NCI-H2107 (cell line): Measurements from ENCODE around the gene ADGRD1.

Source experiments
- DNase-seq: peaks from one replicate; lab custom pipeline; 2025; lab: John Stamatoyannopoulos, UW

Gene ADGRD1

DNA sequence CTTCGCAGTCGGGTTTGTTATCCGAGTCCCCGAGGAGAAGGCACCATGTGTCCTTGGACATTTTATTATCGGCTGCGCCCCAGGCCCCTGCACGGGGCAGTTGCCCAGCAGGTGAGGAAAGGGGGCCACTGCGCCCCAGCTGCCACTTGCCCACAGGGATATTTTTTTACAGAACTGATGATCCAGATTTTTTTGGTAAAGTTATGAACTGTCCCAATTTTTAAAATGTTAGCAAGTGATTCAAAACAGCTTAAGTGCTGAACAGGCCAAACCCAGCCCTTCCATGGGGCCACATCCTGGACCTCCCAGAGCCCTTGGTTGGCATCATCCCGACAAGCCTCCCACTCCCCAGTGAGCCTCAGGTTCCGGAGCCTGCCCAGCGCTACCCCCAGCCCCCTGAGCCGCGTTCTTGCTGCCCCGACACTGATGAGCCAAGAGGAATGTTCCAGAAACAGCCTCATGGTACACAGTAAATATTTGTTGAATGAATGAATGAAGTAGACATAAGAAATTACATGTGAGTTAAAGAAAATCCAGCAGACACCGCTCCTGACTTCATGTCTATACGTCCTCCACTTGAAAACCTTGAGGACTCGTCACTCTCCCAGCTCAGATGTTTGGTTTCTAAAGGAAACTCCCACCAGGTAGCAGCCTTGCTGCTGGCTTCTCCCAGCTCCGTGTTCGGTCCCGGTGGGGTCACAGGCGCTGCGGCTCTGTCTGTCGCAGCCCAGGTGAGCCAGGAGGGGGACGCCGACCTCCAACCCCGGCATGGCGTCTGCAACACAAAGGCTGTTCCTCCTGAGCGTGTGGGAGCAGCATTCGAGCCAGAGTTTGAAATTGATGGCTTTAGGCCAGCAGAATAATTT is 88.5 kb downstream of the ADGRD1 start:
- no peak for DNase-seq

DNA sequence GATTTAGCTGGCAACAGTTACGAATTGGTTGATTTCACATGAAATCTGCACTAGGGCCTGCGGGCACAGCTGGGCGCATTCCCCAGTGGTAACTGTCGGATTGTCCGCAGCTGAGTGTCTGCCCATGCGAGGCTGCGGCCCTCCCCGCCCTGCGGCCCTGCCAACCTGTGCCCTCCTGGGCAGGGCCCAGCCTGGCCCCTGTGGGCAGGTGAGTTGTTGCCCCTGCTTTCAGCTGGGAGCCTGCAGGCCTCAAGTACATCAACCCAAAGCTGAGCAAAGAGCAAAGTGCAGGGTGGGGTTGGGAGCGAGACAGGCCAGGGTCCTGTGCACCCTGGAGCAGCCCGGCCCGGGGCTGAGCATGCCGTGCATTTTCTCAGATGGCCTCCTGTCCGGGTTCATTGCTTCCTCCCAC is 89.1 kb downstream of the ADGRD1 start:
- DNase-seq: no peak

DNA sequence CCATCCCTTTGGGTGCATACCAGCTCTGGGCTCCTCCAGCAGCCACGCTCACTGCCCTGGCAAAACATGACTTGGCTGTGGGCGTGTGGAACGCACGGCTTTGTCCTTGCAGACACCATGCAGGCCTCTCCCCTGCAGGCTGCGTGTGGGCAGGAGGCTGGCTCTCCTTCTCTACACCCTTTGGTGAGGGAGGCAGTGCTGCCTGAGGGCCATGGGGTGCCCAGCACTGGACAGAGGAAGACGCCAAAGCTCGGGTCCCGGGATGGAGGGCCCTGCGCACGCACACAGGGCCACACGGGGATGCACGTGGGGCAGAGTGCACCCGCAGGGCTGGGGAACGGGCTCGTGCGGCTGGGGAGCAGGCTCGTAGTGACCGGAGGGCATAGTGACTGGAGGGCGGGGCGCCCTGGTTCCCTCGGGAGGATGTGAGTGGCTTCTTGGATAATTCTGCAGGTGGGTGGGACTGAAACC is 89.7 kb downstream of the ADGRD1 start:
- DNase-seq: no peak

DNA sequence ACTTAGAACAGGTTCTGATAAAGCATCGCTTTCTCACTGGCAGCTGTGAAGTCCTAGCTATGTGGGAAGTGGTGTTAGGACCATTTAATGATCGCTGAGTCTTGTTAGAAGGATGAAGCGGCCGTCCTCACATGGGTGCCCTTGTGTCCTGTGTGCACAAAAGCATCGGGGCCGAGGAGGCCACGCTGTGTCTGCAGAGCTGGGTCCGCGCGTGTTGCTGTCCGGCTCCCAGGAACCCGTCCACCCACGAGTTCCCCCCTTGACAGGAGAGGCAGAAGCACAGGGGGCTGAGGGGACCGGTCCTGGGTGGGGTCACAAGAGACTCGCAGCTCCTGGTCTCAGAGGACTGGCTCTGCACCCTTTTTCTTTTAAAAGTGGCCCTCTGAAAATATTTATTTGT is 90.4 kb downstream of the ADGRD1 start:
- no peak for DNase-seq

DNA sequence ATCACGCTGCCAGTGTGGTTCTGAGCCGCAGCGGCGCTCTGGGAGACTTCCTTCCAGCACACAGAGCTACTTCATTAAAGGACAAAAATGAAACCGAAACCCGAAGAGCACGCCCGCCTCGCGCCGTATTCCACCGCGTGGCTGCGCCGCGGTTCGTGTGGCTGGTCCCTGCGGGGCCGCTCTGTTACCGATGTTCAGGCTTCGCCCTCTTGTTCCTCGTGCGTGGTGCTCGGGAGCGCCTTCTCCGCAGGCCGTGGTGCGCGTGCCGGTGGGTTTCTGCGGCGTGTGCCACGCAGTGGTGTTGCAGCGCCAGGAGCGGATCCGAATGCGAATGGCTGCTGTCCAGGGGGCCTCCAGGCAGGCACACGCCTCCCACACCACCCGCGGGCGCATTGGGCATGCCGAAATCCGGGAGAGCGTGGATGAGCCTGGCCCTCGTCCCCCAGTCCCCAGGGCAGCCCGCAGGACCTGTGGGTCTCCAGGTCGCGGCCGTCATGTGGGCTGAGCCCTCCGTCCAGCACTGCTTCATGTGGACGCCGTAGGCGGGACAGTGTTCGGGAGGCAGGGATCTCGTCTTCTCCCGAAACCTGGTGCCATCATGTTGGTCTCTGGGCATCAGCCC is 91.2 kb downstream of the ADGRD1 start:
- no peak for DNase-seq

DNA sequence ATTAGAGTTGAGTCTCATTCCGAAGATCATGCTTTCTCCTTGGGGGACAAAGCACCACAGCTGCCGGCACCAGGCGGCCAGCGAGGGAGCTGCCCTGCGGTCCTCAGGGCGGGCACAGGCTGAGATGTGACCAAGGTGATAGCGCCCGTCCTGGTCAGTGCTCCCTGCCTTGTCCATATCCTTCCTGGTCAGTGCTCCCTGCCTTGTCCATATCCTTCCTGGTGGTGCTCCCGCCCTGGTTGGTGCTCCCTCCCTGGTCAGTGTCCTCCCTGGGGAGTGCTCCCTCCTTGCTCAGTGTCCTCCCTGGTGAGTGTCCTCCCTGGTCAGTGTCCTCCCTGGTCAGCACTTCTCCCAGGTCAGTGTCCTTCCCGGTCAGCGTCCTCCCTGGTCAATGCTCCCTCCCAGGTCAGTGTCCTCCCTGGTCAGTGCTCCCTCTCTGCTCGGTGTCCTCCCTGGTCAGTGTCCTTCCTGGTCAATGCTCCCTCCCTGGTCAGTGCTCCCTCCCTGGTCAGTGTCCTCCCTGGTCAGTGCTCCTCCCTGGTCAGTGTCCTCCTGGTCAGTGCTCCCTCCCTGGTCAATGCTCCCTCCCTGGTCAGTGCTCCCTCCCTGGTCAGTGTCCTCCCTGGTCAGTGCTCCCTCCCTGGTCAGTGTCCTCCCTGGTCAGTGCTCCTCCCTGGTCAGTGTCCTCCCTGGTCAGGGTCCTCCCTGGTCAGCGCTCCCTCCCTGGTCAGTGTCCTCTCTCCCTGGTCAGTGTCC is 92.2 kb downstream of the ADGRD1 start:
- no peak for DNase-seq

DNA sequence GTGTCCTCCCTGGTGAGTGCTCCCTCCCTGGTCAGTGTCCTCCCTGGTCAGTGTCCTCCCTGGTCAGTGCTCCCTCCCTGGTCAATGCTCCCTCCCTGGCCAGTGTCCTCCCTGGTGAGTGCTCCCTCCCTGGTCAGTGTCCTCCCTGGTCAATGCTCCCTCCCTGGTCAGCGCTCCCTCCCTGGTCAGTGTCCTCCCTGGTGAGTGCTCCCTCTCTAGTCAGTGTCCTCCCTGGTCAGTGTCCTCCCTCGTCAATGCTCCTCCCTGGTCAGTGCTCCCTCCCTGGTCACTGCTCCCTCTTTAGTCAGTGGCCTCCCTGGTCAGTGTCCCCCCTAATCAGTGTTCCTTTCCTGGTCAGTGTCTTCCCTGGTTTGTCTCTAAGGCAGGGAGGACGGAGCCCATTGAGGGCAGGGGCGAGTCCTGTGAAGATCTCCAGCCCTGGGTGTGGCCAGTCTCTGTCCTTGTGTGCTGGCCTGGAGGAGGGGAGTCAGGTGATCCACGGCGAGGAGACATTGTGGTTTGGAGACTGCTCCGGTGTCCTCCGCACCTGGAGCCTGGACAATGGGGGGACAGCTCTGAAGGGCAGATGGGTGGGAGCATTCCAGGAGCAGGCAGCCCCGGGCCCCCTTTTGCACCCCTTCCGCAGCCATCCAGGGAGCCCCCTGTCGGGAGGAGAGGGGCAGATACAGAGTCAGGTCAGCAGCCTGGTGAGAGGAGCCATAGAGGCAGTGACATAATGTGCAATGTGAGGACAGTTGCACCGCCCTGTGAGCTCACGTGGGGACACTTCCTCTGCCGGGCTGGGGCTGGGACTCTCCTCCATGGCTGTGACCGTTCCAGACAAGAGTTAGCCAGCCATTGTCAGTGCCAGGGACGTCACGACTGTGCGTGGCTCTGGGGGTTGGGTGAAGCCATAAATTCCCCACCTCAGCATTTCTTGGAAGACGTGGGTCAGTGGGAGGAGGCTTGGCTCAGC is 93.4 kb downstream of the ADGRD1 start:
- no peak for DNase-seq

DNA sequence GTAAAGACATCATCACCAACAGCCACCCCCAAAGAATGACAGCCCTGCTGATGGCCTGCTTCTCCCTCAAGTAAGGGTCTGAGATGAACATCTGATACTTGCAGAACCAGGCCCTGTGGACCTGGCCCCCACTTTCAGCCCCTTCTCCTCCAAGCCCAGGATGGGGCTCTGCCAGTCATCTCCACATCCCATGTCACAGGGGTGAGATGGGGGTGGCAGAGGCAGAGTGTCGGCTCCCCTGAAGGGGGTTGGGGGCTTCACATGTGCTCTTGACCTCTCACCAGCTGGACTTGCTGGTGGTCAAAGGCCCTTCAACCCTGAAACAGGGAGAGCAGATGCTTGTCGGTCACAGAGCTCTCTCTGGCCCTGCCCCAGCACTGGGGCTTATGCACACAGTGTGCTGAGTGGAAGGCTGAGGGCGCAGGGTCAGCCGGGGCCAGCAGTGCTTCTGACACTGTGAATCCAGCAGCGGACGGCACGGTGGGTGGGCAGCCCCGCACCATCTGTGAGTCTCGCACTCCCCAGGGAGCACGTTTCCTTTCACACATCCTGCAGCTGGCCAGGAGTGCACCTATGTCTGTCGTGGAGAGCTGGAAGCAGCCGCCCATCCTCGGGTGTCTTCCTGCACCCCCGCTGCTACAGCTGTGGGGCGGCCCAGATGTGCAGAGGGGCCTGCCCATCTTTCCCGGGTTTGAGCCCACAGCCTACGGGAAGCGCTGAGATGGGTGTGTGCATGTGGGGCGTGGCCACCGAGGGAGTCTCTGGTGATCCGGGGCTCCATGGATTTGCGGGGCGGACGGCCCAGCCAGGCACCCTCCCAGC is 94.3 kb downstream of the ADGRD1 start:
- no peak for DNase-seq

DNA sequence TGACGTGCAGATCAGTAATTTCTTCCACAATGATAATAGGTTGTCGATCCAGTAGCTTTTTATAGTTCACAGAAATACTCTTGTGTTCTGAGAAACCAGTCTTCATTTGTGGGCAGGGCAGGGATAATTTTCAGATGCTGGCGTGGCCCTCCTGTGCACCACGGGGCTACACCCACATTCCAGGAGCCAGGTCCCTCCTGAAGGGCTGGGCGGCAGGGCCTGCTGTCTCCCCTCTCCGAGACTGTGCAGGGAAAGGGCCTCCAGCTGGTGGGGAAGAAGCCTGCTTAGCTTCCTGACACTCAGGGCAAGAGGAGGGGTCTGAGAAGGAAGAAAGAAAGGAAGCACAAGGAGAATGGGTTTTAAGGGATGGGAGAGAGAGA is 94.9 kb downstream of the ADGRD1 start:
- no peak for DNase-seq

DNA sequence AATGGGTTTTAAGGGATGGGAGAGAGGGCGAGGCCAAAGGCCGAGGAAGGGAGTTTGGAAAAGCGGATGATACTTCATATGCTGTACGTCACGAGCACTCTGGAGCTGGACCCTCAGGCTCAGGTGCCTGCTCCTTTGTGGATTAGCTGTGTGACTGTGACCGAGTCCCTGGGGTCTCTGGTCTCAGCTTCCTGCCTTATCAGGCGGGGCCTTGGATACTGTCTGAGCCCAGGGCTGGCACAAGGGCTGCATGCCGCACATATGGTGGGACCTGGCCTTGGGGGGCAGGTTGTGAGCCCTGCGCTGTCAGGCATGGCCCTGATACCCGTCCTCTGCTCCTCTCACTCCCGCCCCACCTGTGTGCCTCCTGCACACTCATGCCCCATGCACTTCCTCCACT is 95.3 kb downstream of the ADGRD1 start:
- no peak for DNase-seq

DNA sequence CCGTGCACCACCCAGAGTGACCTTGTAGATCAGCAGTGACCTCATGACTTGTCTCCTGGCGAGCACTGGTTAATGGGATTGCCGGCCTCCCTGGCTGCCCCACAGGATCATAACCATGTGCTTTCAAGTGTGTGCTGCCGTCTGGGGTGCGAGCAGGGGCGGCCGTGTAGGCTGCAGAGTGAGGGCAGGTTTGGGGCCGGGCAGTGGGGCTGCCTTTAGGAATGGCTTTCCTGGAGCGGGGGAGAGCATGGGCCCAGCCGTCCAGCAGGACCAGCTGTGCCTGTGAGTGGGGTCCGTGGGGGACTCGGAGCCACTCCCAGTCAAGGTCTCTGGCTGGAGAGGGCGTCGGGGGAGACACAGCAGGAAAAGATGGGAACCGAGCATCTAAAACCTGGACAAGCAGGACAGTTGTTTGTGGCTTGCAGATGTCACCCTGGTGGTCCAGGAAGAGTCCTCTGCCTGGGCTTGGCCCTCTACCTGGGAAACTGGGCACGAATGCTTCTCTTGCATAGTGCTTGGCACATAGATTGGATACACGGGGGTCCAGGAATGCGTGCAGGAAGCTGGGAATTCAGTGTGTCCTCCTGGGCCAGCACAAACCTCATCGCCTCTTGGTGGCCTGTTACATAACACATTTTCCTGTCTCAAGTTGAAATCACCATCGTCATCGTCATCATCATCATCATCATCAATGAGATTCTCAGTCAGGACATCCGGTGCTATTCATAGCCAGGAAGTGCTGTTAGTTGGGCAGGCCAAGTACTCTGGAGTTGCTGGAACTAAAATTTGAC is 96.0 kb downstream of the ADGRD1 start:
- DNase-seq: no peak

DNA sequence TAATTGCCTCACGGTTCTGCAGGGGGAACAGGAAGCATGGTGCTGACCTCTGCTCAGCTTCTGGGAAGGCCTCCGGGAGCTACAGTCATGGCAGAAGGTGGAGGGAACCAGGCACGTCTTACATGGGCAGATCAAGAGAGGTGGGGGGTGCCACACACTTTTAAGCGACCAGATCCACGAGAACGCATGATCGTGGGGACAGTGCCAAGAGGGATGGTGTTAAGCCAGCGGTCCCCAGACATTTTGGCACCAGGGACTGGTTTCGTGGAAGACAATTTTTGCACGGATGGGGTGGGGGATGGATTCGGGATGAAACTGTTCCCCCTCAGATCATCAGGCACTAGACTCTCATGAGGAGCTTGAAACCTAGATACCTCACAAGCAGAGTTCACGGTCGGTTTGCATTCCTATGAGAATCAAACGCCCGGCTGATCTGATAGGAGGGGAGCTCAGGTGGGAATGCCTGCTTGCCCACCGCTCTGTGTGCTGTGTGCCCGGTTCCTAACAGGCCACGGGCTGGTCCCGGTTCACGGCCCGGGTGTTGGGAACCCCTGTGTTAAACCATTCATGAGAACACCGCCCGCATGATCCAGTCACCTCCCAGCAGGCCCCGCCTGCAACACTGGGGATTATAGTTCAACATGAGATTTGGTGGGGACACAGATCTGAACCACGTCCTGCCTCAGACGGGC is 96.9 kb downstream of the ADGRD1 start:
- DNase-seq: no peak

DNA sequence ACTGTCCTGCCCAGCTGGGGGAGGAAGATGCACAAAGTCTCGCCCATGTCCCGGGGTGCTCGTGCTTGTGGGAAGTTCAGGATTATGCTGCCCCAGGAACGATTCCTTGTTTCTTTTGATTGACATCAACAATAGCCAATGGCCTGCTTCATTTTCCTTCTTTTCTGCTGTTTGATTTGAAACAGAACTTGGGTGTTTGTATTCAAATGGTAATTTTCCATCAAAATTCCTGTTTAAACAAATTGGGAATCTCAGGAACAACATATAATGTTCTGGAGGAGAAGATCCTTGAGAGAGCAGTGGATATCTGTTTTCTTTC is 97.4 kb downstream of the ADGRD1 start:
- no peak for DNase-seq

DNA sequence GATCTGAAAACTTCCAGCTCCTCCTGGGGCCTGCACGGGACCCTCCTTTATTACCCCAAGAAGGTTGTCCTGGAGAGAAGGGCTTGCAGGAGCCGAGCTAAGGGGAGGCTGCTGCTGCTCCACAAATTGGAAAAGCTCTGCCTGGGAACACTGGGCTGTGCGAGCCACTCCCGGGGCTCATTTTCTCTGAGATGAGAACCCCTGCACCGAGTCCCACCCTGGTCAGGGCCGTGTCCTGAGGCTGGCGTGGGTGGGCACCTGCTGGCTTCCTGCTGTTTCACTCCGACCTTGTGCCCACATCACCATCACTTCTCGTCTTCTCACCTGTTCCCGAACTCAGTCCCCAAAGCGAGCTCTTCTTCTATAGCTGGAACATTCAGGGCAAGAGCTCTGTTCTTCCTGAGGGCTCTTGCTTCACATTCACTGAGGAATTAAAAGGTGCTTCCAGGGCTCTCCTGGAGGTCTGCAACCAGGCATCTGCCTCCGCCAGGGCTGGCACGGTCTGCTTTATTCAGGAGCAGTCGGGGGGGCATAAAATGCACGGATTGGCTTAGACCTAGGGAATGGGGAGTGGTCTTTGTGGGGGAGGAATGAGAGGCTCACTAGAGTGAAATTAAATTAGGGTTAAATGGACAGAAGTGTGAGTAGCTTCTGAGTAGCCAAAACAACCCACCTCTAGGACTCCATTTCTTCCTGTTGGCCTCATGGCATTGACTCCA is 98.5 kb downstream of the ADGRD1 start:
- no peak for DNase-seq

DNA sequence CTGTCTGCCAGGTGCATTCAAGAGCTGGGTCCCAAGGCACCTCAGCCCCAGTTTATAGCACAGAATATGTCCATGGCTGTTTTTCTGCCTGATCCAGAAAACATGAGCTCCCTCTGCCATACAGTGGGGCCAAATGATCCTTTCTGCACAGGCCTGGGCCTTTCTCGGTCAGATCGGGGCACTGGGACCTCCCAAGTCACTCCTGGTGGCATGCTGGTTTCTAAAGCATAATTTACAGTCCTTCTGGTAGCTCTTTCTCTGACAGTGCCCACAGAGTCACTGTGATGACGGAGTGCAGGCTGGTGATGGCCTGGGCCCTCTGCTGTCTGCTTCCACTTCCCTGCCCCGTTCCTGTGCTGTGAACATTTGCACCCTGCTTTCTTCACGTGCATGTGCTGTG is 99.2 kb downstream of the ADGRD1 start:
- DNase-seq: no peak

DNA sequence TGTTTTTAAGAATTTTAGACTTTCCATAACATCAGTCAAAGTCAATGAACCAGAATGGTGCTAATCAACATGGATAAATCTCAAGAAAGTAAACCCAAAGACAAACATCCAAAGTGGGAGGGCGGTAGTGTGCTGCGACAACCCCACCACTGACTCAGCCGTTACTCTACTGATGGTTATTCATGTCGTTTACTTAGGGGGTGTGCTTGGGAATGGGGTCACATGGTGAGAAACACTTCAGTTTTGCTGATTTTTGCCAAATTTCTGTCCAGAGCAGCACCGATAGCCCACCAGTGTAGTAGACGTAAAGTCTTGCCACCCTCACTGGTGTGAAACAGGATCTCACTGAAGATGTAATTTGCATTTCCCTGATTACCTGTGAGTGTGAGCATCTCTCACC is 99.9 kb downstream of the ADGRD1 start:
- no peak for DNase-seq

DNA sequence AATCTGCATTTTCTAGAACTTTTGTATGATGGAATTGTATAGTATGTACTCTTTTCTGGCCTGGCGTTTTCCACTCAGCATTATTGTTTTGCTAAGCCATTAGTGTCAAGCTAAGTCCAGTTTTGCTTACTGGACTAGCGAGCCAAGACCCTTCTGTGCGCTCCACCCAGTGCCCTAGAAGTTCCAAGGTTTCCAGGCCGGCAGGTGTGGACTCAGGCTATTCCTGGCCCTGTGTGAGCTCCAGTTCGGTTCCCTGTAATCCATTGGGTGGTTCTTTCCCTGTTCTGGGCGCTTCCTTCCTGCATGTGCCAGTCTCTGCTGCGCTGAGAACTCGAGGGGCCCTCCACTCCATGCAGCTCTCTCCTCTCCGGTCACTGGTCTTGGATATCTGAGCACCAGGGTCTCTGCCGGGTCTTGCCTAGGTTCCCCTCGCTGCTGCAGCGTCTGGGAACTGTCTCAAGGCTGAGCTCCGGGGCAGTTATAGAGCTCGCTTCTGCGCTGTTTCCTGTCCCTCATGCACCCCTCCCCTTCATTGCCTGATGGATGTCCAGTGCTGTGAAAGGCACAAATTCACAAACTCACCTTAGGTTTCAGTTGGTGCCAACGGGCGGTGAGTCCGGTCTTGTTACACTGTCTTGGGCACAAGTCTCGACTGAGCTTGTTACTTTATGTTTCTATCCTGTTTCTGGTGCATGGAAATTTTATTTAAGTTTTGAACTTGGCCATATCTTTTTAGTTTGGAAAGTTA is 100.8 kb downstream of the ADGRD1 start:
- no peak for DNase-seq

DNA sequence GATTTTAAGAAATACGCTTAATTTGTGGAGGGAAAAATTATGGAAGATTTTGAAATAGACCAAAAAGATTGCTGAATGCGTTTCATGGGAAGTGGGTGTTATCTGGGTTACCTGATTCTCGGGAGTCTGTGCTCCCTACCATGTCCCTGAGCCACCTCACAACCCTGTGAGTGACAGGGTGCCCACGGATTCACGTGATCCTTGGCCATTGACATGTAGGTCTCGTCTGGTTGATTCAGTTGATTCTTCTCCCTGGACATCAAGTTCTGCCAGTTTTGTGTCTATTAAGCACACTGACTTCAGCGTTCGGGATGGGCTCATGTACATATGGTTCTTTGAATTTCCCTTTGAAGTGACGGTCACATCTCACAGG is 101.4 kb downstream of the ADGRD1 start:
- DNase-seq: no peak
